ENCODE results near the gene PTCD2.

DNA sequence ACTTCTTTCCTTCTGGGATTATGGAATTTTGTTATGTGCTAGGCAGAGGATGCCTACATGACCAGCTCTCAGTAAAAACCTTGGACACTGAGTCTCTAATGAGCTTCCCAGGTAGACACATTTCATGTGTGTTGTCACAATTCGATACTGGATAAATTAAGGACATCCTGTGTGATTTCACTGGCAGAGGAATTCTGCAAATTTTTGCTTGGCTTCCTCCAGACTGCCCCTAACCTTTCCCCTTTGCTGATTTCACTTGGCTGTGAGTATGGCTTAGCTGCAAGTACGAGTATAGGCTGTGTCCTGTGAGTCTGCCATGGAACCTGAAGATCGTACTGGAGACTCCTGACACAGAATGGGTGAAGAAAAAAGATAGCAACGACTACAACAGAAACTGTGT, 47.8 kb upstream of the PTCD2 start:
- TF ChIP-seq, protein P1, sequence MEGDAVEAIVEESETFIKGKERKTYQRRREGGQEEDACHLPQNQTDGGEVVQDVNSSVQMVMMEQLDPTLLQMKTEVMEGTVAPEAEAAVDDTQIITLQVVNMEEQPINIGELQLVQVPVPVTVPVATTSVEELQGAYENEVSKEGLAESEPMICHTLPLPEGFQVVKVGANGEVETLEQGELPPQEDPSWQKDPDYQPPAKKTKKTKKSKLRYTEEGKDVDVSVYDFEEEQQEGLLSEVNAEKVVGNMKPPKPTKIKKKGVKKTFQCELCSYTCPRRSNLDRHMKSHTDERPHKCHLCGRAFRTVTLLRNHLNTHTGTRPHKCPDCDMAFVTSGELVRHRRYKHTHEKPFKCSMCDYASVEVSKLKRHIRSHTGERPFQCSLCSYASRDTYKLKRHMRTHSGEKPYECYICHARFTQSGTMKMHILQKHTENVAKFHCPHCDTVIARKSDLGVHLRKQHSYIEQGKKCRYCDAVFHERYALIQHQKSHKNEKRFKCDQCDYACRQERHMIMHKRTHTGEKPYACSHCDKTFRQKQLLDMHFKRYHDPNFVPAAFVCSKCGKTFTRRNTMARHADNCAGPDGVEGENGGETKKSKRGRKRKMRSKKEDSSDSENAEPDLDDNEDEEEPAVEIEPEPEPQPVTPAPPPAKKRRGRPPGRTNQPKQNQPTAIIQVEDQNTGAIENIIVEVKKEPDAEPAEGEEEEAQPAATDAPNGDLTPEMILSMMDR (IDR thresholded peaks at IDR 0.05): no peak
- TF ChIP-seq POLR2AphosphoS5 (IDR thresholded peaks at IDR 0.05): no peak
- no peak for TF ChIP-seq POLR2A (IDR thresholded peaks at IDR 0.05; ENCODE audit: low read depth)

Data from esophagus muscularis mucosa (tissue), 3 donors.